AG09309 (cell line): ENCODE results near the gene SDK2.

Experiments
- DNase-seq: peaks from one replicate; pipeline ENCODE4 v3.0.0-alpha.2; 2010; ENCODE audit warnings: low read depth
- H3K4me3 ChIP-seq: 2 replicates; pipeline ENCODE4 v1.5.1; 2011; ENCODE audit warnings: mild to moderate bottlenecking, low read depth, low read length, moderate library complexity; ENCODE audit not compliant: control insufficient read depth
- CTCF ChIP-seq: IDR thresholded peaks from 2 replicates; pipeline ENCODE4 v1.5.1; 2011; ENCODE audit warnings: mild to moderate bottlenecking, low read depth, low read length, inconsistent platforms; ENCODE audit not compliant: insufficient read depth, control insufficient read depth; ENCODE audit errors: missing control alignments

The SDK2 gene

GRCh38 chr17:73379826-73380225 lies 264.4 kb downstream of the SDK2 start:
- TF ChIP-seq CTCF, result no peak
- H3K4me3 ChIP-seq, result no peak overlapping the region
- no peak for DNase-seq

- no peak for TF ChIP-seq CTCF
- no peak for DNase-seq
- H3K4me3 ChIP-seq, result no peak overlapping the region
Observed at GRCh38 chr17:73378974-73379470, 265.2 kb downstream of the SDK2 start.

GRCh38 chr17:73376636-73377035 lies 267.6 kb downstream of the SDK2 start:
- H3K4me3 ChIP-seq, result no peak overlapping the region
- DNase-seq, result no peak
- TF ChIP-seq CTCF, result no peak

- no peak for DNase-seq
- no peak overlapping the region for H3K4me3 ChIP-seq
- TF ChIP-seq CTCF, result no peak
Observed at GRCh38 chr17:73376152-73376551, 268.1 kb downstream of the SDK2 start.

GRCh38 chr17:73371836-73372235 lies 272.4 kb downstream of the SDK2 start:
- DNase-seq, result no peak

GRCh38 chr17:73371285-73371684 lies 273.0 kb downstream of the SDK2 start:
- no peak for TF ChIP-seq CTCF
- peak; percentile 71 for DNase-seq
- no peak overlapping the region for H3K4me3 ChIP-seq

More at GRCh38 chr17:73371836-73372235, 272.4 kb downstream of the SDK2 start:
- TF ChIP-seq CTCF, result no peak
- no peak overlapping the region for H3K4me3 ChIP-seq
